HG02588 (cell line): ENCODE data around the gene ABCG1.

Experiments used
- ATAC-seq: cut with Tn5 transposase; IDR thresholded peaks from one replicate; pipeline ENCODE4 v1.9.1; 2021; ENCODE audit warnings: mild to moderate bottlenecking, moderate library complexity; ENCODE audit not compliant: unreplicated experiment

The ABCG1 gene

DNA sequence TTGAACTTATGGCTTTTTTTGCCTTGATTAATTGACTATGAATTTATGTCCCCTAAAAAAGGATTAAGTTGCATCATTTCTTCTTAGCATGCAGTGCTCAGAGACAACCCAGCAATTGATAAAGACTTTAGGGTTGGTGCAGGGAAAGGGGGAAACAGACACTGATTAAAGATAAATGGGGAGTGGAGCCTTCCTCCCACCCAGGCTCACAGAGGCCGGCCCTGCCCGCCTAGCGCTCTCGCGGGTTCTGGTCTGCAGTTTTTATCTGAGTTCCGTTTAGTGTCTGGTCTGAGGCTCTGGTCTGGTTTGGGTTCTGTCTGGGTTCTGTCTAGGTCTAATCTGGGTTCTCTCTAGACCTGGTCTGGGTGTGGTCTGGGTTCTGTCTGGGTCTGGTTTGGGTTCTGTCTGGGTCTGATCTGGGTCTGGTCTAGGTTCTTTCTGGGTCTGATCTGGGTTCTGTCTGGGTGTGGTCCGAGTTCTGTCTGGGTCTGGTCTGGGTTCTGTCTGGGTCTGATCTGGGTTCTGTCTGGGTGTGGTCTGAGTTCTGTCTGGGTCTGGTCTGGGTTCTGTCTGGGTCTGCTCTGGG is 48.1 kb downstream of the ABCG1 start:
- no peak for ATAC-seq

- no peak for ATAC-seq
Measured at GRCh38 chr21:42269386-42269785, 50.4 kb downstream of the ABCG1 start.

GRCh38 chr21:42271065-42271464 is 52.1 kb downstream of the ABCG1 start:
- ATAC-seq, result no peak

GRCh38 chr21:42272109-42272962 is 53.4 kb downstream of the ABCG1 start:
- no peak for ATAC-seq

- no peak for ATAC-seq
Measured at GRCh38 chr21:42272984-42273600, 54.2 kb downstream of the ABCG1 start.

DNA sequence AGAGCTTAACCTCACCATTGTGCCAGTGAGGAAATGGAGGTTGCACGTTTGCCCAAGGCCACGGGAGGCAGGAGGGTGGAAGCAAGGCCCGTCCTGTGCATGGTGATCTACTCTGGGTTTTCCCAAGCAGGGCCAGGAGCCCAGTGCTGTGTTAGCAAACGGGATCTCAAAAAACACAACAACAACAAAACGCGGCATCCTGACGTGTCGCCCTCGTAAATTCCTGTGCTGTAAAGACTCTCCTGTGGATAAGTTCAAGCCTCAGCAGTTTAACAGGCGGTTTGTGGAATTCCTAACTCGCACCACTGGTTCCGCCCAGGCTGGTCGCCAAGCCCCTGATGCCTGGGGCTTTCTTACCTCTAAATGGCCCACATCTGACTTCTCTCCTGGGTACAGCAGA is 57.1 kb downstream of the ABCG1 start:
- ATAC-seq, result no peak

GRCh38 chr21:42276526-42277154 is 57.7 kb downstream of the ABCG1 start:
- no peak for ATAC-seq

- no peak for ATAC-seq
Measured at GRCh38 chr21:42277593-42277992, 58.7 kb downstream of the ABCG1 start.

DNA sequence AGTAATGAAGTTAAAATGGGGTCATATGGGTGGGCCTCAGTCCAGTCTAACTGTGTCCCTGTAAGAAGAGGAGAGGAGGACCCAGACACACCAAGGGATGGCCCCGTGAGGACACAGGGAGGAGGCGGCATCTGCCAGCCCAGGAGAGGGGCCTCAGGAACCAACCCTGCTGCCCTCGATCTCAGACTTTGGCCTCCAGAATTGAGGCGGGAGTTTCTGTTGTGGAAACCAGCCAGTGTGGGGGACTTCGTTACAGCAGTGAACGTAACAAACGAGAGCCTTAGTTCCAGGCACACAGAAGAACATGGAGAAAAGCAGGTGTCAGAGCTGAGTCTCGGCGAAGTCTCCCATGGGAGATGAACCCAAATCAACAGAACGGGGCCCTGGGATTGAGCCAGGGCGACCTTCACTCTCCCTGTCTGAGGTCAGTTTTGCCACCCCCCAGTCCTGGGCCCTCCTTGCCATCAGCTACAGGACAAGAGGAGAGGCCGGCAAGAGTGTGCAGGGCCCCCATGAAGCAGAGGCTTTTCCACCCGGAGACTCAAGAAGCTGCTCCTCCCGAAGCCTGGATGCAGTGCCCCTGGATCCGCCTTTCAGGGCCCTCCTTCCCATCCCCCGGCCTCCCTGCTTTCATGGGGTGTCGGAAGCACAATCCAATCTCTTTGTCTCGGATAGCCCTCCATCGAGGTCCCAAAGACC is 59.7 kb downstream of the ABCG1 start:
- no peak for ATAC-seq

DNA sequence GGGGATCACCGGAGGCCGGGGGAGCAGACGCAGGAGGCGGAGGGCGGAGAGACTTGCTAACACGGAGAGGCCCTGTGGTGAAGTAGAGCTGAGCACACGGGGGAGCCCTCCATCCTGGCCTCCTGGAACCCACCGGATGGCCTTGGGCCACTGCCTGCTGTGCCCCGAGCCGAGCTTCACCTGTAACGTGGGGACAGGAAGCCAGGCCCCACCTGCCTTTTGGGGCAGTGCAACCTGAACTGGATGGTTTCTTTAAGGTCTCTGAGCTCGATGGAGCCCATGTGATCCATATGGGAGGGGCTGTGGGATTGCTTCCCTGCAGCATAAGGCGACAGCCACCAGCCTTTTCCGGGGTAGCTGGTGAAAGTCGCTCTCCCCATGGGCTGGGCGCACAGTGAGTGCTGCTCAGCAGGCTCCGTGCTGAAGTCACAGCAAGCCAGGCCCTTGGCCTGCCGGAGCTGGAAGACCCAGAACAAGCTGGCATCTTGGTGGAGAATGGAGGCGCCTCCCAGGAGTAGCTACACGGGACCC is 60.5 kb downstream of the ABCG1 start:
- ATAC-seq, result no peak

- no peak for ATAC-seq
Measured at GRCh38 chr21:42279888-42280287, 60.9 kb downstream of the ABCG1 start.

DNA sequence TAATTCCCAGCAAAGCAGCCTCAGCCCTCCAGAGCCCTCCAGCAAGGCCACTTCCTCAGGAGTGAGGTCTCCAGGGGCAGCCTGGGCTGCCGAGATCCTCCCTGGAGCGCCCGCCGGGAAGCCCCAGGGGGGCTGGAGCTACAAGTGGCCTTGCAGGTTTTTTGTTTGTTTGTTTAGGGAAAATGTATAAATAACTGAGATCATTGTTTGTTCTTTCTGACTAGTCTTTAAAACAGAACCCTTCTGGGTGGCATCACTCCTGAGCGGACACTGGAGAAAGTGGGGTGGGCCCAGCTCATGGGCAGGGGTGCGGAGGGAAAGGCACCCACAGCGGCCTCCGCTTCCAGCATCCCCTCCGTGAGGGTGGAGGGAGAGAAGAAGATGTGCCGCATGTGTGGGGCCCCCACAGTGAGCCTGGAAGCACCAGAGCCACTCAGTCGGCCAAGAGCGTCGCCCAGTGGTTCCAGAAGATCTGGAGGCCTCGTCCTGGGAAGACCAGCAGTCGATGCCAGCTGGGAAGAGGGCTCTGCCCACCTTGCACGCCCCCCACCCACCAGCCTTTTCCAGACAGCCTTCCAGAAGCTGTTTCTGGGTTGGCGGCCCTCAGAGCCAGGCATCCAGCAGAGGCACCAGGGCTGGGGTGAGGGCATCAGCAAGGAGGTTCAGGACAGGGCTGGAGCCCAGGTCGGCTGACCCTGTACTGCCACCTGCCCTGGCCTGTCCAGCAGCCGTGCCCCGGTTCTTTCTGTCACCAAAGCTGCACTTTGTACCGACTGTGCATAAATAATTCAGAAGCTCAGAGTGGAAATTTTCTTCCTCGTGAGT is 61.6 kb downstream of the ABCG1 start:
- ATAC-seq, result no peak

DNA sequence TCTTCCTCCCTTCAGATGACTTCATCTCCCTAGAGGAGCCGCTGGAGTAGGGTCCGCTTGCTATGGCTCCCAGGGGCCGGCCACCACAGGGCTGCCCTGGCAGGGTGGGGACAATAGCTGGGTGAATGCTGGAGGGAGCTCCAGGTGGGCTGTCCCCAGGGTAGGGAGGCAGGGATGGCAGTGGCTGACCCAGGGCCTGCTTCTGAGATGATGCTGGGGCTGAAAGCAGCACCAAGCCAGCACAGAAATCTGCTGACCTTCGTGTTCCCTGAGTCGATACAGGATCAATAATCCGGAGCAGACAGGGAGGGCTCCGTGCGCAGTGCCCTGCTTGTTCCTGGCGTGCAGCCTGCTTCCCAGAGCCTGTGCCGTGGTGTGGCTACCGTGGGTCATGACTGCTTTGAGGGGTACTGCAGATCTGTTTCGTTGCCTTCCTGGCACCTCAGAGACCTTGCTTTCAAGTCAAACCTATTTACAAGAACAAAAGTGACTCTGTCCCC is 62.3 kb downstream of the ABCG1 start:
- ATAC-seq, result no peak

DNA sequence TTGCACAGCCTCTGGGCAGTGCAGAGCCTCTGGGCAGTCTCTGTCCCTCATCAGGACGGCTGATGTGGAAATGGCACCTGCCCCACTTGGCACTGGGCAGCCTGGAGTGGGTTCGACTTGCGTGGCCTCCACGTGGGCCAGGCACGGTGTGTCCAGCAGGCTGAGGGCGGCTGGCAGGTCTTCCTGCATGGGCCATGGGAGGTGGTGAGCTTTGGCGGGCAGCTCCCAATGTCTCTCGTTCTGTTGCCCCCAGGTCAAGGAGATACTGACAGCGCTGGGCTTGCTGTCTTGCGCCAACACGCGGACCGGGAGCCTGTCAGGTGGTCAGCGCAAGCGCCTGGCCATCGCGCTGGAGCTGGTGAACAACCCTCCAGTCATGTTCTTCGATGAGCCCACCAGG is 63.1 kb downstream of the ABCG1 start:
- ATAC-seq, result no peak

GRCh38 chr21:42282715-42283114 is 63.8 kb downstream of the ABCG1 start:
- ATAC-seq, result no peak

GRCh38 chr21:42285569-42286245 is 66.8 kb downstream of the ABCG1 start:
- no peak for ATAC-seq

- ATAC-seq, result no peak
Measured at GRCh38 chr21:42286416-42286815, 67.5 kb downstream of the ABCG1 start.

- ATAC-seq, result no peak
Measured at GRCh38 chr21:42287193-42288083, 68.5 kb downstream of the ABCG1 start.
